ENCODE data around the gene AOPEP.

AOPEP gene

DNA sequence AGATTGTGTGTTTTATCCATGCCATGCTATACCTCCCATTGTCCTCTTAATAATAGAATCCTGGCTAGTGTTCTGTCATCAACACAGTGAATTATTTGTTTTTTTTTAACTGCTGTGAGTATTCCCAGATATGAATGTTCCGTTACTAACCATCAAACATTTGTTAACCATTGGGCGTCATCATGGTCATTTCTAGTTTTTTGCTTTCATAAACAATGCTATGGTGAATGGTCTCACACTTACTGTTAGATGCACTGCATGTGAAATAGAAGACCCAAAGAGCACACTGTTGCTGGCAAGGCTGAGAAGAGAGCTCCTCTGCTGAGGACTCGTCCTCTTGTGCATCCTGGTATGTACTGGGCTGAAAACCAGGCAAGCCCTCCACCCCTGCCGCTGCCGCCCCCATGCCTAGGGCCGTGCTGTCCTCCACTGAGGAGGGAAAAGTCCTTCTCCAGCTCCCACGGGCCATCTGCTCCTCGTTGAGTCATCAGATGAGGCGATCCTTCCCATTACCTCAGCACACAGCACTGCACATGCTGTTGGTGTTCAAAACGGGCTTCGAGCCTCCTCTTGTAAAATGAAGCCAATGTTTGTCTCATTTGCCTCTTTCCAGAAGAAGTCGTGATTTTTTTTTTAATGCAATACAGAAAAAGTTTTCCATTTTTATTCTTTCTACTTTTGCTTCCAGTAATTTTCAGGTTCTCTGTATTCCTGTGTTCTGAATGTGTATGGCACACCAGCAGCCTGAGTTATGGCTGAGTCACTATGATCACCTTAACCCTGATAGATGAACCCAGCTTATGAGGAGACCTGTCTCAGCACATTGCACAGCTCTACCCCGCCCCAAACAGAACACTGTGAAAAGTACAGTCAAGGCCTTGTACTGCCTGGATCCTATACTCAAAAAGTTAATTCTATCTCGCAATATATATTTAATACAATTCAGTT, 219.0 kb downstream of the AOPEP start:
- no peaks in the 10 kb centered on the region for H3K36me3 ChIP-seq (ENCODE audit: control insufficient read depth, insufficient read depth, low read length)
- DNase-seq (ENCODE audit: extremely low read depth, insufficient read length): no peak

DNA sequence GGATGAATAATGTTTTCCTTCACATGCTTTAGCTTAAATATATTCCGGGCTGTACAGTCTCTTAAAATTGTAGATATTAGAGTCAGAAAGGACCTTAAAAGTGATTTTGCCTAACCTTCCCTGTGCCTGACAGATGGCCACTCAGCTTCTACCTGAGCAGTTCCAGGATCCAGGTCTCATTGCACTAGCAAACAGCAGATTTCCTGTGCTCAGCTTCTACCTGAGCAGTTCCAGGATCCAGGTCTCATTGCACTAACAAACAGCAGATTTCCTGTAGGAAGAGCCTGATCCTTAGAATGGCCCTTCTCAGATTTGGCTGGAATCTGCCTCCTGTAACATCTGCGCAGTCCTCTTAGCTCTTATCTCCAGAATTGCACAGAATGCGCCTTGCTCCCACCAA, 219.8 kb downstream of the AOPEP start:
- DNase-seq (ENCODE audit: extremely low read depth, insufficient read length): no peak
- H3K4me3 ChIP-seq (replicated peaks; ENCODE audit: low read depth, low read length): no peak overlapping the region
- no peak for TF ChIP-seq CTCF (IDR thresholded peaks at IDR 0.05; ENCODE audit: insufficient read depth, low read length, poor library complexity, severe bottlenecking)
- H3K36me3 ChIP-seq (ENCODE audit: control insufficient read depth, insufficient read depth, low read length): no peaks in the 10 kb centered on the region
- H3K27me3 ChIP-seq (replicated peaks; ENCODE audit: control insufficient read depth, insufficient read depth, low read length): no peaks in the 10 kb centered on the region

More for the DNA sequence above, 219.0 kb downstream of the AOPEP start:
- Histone ChIP-seq H3K4me3 (replicated peaks; ENCODE audit: low read depth, low read length) (no peak overlapping the region), H3K27me3 (replicated peaks; ENCODE audit: control insufficient read depth, insufficient read depth, low read length) (no peaks in the 10 kb centered on the region)
- no peak for TF ChIP-seq CTCF (IDR thresholded peaks at IDR 0.05; ENCODE audit: insufficient read depth, low read length, poor library complexity, severe bottlenecking)

DNA sequence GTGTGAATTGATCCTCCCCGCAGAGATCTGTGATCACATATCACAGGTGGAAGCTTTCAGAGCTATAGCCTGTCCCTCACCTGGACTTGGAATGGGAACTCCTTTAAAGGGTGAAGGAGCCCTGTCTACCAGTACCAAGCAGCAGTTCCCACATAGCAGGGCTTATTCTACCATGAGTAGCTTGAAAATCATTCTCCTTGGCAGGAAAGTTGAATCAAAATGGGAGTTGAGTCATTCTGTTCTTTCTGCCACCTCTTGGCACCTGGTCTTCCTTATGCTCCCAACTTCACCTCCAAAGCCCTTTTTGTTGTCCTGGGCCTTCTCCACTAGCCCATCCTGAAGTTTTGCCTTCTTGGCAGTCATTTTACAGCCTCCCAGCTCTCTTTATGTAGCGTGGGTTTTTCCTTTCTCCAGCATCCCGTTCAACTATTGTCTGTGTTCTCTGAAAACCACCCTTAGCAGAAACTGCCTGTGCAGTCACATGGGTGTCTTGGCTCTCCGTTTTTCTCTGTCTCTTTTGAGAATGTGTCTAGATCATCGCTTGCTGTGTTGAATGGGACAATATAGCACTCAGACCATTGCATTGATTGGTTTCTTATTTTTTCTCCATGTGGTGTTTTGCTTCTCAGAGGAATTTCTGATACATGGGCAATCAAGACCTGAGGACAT, 222.2 kb downstream of the AOPEP start:
- Histone ChIP-seq H3K27me3 (replicated peaks; ENCODE audit: control insufficient read depth, insufficient read depth, low read length) (no peaks in the 10 kb centered on the region), H3K4me3 (replicated peaks; ENCODE audit: low read depth, low read length) (no peak overlapping the region), H3K36me3 (ENCODE audit: control insufficient read depth, insufficient read depth, low read length) (no peaks in the 10 kb centered on the region)
- no peak for TF ChIP-seq CTCF (IDR thresholded peaks at IDR 0.05; ENCODE audit: insufficient read depth, low read length, poor library complexity, severe bottlenecking)
- no peak for DNase-seq (ENCODE audit: extremely low read depth, insufficient read length)

DNA sequence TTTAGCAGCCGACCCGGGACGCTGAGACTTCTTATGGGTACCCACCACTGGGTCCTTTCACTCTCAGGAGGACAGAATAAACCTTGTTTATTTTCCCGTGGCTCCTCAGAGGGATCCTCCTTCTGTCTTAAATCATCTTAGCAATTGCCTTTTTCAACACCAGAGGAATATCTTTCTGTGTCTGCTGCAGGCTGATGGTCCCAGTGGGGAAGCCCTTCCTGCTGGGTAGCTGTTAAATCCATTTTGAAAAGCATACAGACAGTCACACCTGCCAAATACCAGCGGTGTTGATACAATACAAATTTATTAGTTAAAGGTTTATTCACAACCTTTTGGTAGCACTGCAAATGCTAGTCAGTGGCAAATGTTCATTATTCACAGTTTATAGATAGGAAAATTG, 222.9 kb downstream of the AOPEP start:
- Histone ChIP-seq H3K36me3 (ENCODE audit: control insufficient read depth, insufficient read depth, low read length) (no peaks in the 10 kb centered on the region), H3K27me3 (replicated peaks; ENCODE audit: control insufficient read depth, insufficient read depth, low read length) (no peaks in the 10 kb centered on the region), H3K4me3 (replicated peaks; ENCODE audit: low read depth, low read length) (no peak overlapping the region)
- DNase-seq (ENCODE audit: extremely low read depth, insufficient read length): no peak
- no peak for TF ChIP-seq CTCF (IDR thresholded peaks at IDR 0.05; ENCODE audit: insufficient read depth, low read length, poor library complexity, severe bottlenecking)

DNA sequence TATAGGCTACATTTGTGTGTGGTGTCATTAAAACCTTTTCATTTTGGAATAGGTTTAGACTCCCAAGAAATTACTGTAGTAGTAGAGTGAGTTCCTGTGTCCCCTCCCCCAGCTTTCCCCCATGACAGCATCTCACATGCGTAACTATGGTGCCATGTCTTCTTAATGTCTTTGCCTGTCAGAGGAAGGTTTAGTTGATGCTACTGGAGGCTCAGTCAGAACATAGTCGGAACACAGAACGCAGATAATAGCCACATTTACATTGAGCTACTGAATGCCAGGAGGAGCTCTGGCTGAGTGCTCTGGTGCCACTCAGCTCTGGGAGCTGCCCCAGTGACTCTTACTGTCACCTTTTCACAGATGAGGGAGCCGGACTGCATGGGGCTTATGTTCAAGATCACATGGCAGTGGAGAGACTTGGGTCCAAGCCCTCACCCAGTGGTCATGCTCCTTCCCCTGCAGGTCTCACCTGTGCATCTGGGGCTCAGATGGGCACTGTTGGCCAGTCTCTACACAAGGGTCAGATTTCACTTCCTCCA, 223.6 kb downstream of the AOPEP start:
- TF ChIP-seq CTCF (IDR thresholded peaks at IDR 0.05; ENCODE audit: insufficient read depth, low read length, poor library complexity, severe bottlenecking): no peak
- H3K4me3 ChIP-seq (replicated peaks; ENCODE audit: low read depth, low read length): no peak overlapping the region
- no peaks in the 10 kb centered on the region for H3K27me3 ChIP-seq (replicated peaks; ENCODE audit: control insufficient read depth, insufficient read depth, low read length)
- H3K36me3 ChIP-seq (ENCODE audit: control insufficient read depth, insufficient read depth, low read length): no peaks in the 10 kb centered on the region
- no peak for DNase-seq (ENCODE audit: extremely low read depth, insufficient read length)

All from GM06990 (cell line).